ENCODE data around the gene NT5C1A. TPM values are rescaled to one million over a fixed set of nuclear protein-coding genes. Genes with fewer than 3 reads are reported as not detected.

NT5C1A gene
- total RNA-seq, 2 experiments from 2014 or later, result not detected

DNA sequence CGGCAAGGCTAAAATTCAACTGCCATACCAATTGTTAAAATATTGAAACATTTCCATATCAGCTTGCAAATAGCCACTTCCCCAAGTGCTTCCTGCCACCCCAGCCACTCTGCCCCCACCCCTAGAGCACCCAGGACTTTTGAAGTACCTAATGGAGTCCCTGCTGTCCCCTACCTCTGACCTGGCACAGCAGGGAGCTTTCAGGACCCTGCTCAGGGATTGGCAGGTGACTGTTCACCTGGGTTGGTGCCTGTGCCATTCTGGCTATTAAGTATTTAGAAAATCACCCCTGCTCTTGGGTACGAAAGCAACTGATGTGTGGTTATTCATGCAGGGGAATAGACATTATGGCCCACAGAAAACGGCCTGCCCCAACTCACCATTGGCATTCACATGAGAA, 28.4 kb upstream of the NT5C1A start:
- Histone ChIP-seq H3K36me3 (ENCODE audit: insufficient read depth, low read length) (no peaks in the 10 kb centered on the region), H3K27ac (ENCODE audit: low read depth, low read length, poor library complexity, severe bottlenecking) (no peak overlapping the region), H3K4me2 (ENCODE audit: low read length) (no peak overlapping the region), H4K20me1 (ENCODE audit: insufficient read depth, low read length) (no peaks in the 10 kb centered on the region), H3K79me2 (ENCODE audit: insufficient read depth, low read depth, low read length) (no peaks in the 10 kb centered on the region), H3K4me1 (ENCODE audit: insufficient read depth, low read length, poor library complexity, severe bottlenecking) (no peaks in the 10 kb centered on the region), H2AFZ (ENCODE audit: low read length) (no peak overlapping the region), H3K4me3 (ENCODE audit: low read depth, low read length, poor library complexity, severe bottlenecking) (no peak overlapping the region), H3K9me3 (ENCODE audit: low read length) (no peaks in the 10 kb centered on the region), H3K9me2 (ENCODE audit: insufficient read depth, low read length) (no peaks in the 10 kb centered on the region)
- BruUV-seq (replicated peaks), result no TSS peak
- ChIA-PET CTCF (ENCODE audit: unreplicated experiment) (no interaction called here), POLR2A (no interaction called here)
- DNase-seq (ENCODE audit: low spot score), result no peak
- TF ChIP-seq EZH2phosphoT487 (IDR thresholded peaks at IDR 0.05; ENCODE audit: borderline replicate concordance, low read depth, low read length), result no peak
- TF ChIP-seq, protein P1, sequence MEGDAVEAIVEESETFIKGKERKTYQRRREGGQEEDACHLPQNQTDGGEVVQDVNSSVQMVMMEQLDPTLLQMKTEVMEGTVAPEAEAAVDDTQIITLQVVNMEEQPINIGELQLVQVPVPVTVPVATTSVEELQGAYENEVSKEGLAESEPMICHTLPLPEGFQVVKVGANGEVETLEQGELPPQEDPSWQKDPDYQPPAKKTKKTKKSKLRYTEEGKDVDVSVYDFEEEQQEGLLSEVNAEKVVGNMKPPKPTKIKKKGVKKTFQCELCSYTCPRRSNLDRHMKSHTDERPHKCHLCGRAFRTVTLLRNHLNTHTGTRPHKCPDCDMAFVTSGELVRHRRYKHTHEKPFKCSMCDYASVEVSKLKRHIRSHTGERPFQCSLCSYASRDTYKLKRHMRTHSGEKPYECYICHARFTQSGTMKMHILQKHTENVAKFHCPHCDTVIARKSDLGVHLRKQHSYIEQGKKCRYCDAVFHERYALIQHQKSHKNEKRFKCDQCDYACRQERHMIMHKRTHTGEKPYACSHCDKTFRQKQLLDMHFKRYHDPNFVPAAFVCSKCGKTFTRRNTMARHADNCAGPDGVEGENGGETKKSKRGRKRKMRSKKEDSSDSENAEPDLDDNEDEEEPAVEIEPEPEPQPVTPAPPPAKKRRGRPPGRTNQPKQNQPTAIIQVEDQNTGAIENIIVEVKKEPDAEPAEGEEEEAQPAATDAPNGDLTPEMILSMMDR (conservative IDR thresholded peaks at IDR 0.05; ENCODE audit: low read length), result no peak
- intact Hi-C loops (cut with micrococcal nuclease; ENCODE audit: unreplicated experiment), result no loop called here

DNA sequence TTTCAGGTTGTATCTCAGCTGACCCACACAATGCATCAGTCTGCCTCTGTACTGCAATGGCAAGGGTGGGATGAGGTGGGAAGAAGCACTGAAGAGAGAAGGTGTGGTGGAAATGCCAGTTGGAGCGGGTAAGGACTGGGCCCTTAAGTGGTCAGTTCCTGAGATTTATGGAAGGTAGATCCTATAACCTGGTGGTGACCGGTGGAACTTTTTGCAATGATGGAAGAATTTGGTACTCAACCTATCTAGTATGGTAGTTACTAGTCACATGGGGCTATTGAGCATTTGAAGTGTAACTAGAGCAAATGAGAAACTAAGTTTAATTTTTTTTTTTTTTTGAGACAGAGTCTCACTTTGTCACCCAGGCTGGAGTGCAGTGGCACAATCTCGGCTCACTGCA, 27.5 kb upstream of the NT5C1A start:
- BruUV-seq (replicated peaks), result no TSS peak
- H4K20me1 ChIP-seq (ENCODE audit: insufficient read depth, low read length), result no peaks in the 10 kb centered on the region
- no peaks in the 10 kb centered on the region for H3K9me3 ChIP-seq (ENCODE audit: low read length)
- no peak for DNase-seq (ENCODE audit: low spot score)
- POLR2A ChIA-PET, result interaction anchor here (0.7 kb wide), 1 partner anchor 191 kb away, joined by 3 read pairs; no protein-coding TSS in a partner anchor
- no peaks in the 10 kb centered on the region for H3K79me2 ChIP-seq (ENCODE audit: insufficient read depth, low read depth, low read length)
- no peak overlapping the region for H3K4me2 ChIP-seq (ENCODE audit: low read length)
- no peaks in the 10 kb centered on the region for H3K4me1 ChIP-seq (ENCODE audit: insufficient read depth, low read length, poor library complexity, severe bottlenecking)
- no peak overlapping the region for H3K4me3 ChIP-seq (ENCODE audit: low read depth, low read length, poor library complexity, severe bottlenecking)
- H3K9me2 ChIP-seq (ENCODE audit: insufficient read depth, low read length), result no peaks in the 10 kb centered on the region
- CTCF ChIA-PET (ENCODE audit: unreplicated experiment), result no interaction called here
- intact Hi-C loops (cut with micrococcal nuclease; ENCODE audit: unreplicated experiment), result no loop called here
- TF ChIP-seq, protein P1 (conservative IDR thresholded peaks at IDR 0.05; ENCODE audit: low read length), result no peak
- no peak for TF ChIP-seq EZH2phosphoT487 (IDR thresholded peaks at IDR 0.05; ENCODE audit: borderline replicate concordance, low read depth, low read length)
- no peak overlapping the region for H3K27ac ChIP-seq (ENCODE audit: low read depth, low read length, poor library complexity, severe bottlenecking)
- no peak overlapping the region for H2AFZ ChIP-seq (ENCODE audit: low read length)
- no peaks in the 10 kb centered on the region for H3K36me3 ChIP-seq (ENCODE audit: insufficient read depth, low read length)

DNA sequence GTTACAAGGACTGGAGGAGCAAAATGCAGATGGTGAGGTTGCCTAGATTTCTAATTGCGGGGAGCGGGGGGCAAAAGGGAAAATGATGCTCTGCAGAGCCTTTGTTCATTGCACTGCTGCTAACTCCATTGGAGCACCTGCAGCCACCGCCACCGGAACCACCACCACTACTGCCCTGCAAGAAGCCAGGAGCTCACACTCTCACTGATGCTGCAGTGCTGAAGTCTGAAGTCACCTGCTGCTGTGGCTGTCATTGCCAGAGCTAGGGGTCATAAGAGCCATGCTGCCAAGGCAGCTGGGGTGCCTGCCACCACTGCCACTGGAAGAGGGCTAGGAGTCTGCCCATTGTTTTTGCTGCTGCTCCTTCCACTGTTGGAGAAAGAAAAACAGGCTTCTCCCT, 26.7 kb upstream of the NT5C1A start:
- no peak for DNase-seq (ENCODE audit: low spot score)
- H3K27ac ChIP-seq (ENCODE audit: low read depth, low read length, poor library complexity, severe bottlenecking), result no peak overlapping the region
- CTCF ChIA-PET (ENCODE audit: unreplicated experiment), result no interaction called here
- H2AFZ ChIP-seq (ENCODE audit: low read length), result no peak overlapping the region
- no peaks in the 10 kb centered on the region for H3K4me1 ChIP-seq (ENCODE audit: insufficient read depth, low read length, poor library complexity, severe bottlenecking)
- H3K36me3 ChIP-seq (ENCODE audit: insufficient read depth, low read length), result no peaks in the 10 kb centered on the region
- no peaks in the 10 kb centered on the region for H3K79me2 ChIP-seq (ENCODE audit: insufficient read depth, low read depth, low read length)
- intact Hi-C loops (cut with micrococcal nuclease; ENCODE audit: unreplicated experiment), result no loop called here
- POLR2A ChIA-PET, result no interaction called here
- no peaks in the 10 kb centered on the region for H4K20me1 ChIP-seq (ENCODE audit: insufficient read depth, low read length)
- H3K9me2 ChIP-seq (ENCODE audit: insufficient read depth, low read length), result no peaks in the 10 kb centered on the region
- BruUV-seq (replicated peaks), result no TSS peak
- H3K4me3 ChIP-seq (ENCODE audit: low read depth, low read length, poor library complexity, severe bottlenecking), result no peak overlapping the region
- H3K4me2 ChIP-seq (ENCODE audit: low read length), result no peak overlapping the region
- H3K9me3 ChIP-seq (ENCODE audit: low read length), result no peaks in the 10 kb centered on the region
- TF ChIP-seq, protein P1 (conservative IDR thresholded peaks at IDR 0.05; ENCODE audit: low read length), result no peak
- no peak for TF ChIP-seq EZH2phosphoT487 (IDR thresholded peaks at IDR 0.05; ENCODE audit: borderline replicate concordance, low read depth, low read length)

Measured in OCI-LY7 (cell line).